22Rv1 (cell line): ENCODE results near the gene SUFU.
"Not testable (repeated sequence)": the region's sequence is repeated elsewhere in the genome, so short reads cannot be mapped to it uniquely, and the experiment has no call there.

Experiments used
- ZFX ChIP-seq: fragments of 450-650 bp; IDR thresholded peaks from 2 replicates; pipeline ENCODE4 v1.6.1; 2017; ENCODE audit warnings: antibody characterized with exemption, borderline replicate concordance
- TF ChIP-seq, protein P1 (sequence below): fragments of 450-650 bp; IDR thresholded peaks from 2 replicates; pipeline ENCODE4 v1.5.1; 2017; ENCODE audit warnings: mild to moderate bottlenecking

DNA sequence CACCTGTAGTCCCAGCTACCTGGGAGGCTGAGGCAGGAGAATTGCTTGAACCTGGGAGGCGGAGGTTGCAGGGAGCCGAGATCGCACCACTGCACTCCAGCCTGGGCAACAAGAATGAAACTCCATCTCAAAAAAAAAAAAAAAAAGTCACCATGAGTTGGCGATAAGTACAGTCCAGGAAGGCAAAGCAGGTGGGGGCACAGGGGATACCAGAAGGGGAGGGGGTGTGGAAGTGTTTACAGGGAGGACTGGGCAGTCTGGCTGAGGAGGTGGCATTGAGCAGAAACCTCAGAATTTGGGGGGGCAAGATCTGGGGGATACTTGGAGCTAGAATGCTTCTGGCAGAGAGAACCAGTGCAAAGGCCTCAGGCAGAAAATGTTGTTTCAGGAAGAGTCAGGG is 163.6 kb downstream of the SUFU start:
- TF ChIP-seq, protein P1, sequence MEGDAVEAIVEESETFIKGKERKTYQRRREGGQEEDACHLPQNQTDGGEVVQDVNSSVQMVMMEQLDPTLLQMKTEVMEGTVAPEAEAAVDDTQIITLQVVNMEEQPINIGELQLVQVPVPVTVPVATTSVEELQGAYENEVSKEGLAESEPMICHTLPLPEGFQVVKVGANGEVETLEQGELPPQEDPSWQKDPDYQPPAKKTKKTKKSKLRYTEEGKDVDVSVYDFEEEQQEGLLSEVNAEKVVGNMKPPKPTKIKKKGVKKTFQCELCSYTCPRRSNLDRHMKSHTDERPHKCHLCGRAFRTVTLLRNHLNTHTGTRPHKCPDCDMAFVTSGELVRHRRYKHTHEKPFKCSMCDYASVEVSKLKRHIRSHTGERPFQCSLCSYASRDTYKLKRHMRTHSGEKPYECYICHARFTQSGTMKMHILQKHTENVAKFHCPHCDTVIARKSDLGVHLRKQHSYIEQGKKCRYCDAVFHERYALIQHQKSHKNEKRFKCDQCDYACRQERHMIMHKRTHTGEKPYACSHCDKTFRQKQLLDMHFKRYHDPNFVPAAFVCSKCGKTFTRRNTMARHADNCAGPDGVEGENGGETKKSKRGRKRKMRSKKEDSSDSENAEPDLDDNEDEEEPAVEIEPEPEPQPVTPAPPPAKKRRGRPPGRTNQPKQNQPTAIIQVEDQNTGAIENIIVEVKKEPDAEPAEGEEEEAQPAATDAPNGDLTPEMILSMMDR: not testable (repeated sequence)
- TF ChIP-seq ZFX: not testable (repeated sequence)
